SK-N-SH (cell line): Measurements from ENCODE around the gene RNPEPL1. TPM values are rescaled to one million over a fixed set of nuclear protein-coding genes. Genes with fewer than 3 reads are reported as not detected.

Source experiments
- CTCF ChIA-PET: fragments of 300-600, 350-600 bp; formaldehyde crosslinking; extraction: SDS; loops from one replicate; lab custom pipeline; 2021; lab: Yijun Ruan, JAX
- POLR2A ChIA-PET: fragments of 350-600 bp; sonication (Branson Sonifier 250); formaldehyde crosslinking; extraction: SDS; loops from one replicate; lab custom pipeline; 2020; ENCODE audit warnings: antibody characterized with exemption, inconsistent platforms; lab: Yijun Ruan, JAX
- DNase-seq: peaks from one replicate; pipeline ENCODE4 v3.0.0; 2012
- H2AFZ ChIP-seq: fragments of 200-600 bp; sonication (generic); 2 replicates; pipeline ENCODE4 v1.8.1; 2016; ENCODE audit warnings: antibody characterized with exemption, mild to moderate bottlenecking, low read depth
- H3F3A ChIP-seq: fragments of 200-600 bp; sonication (generic); replicated peaks from 2 replicates; pipeline ENCODE3; 2016; ENCODE audit warnings: antibody characterized with exemption, mild to moderate bottlenecking; ENCODE audit not compliant: insufficient read depth
- H3K27ac ChIP-seq, 2 experiments: fragments of 200-500 bp in 1 of 2; fragments of 200-600 bp in 1 of 2; sonication (Bioruptor generic) in 1 of 2; sonication (generic), shearing (Covaris generic) in 1 of 2; 2 replicates each; pipeline versions ENCODE4 v1.5.1 to v1.6.1; 2014 to 2016; ENCODE audit warnings: low read depth in 2 of 2, inconsistent platforms in 1 of 2, low read length in 1 of 2, mild to moderate bottlenecking in 1 of 2, mixed read lengths in 1 of 2
- H3K27me3 ChIP-seq: fragments of 200-600 bp; sonication (generic), shearing (Covaris generic); 2 replicates; pipeline ENCODE4 v1.6.1; 2016; ENCODE audit warnings: mixed run types; ENCODE audit not compliant: insufficient read depth
- H3K36me3 ChIP-seq, 2 experiments: fragments of 200-500 bp in 1 of 2; fragments of 200-600 bp in 1 of 2; sonication (Bioruptor generic) in 1 of 2; sonication (generic) in 1 of 2; replicated peaks in 1 of 2; 2 replicates each; pipeline versions ENCODE3 to v1.5.1; 2014 to 2016; ENCODE audit warnings: low read length in 1 of 2, mild to moderate bottlenecking in 1 of 2; ENCODE audit not compliant: insufficient read depth in 2 of 2, control insufficient read depth in 1 of 2
- H3K4me1 ChIP-seq, 2 experiments: fragments of 200-500 bp in 1 of 2; fragments of 200-600 bp in 1 of 2; sonication (Bioruptor generic) in 1 of 2; sonication (generic), shearing (Covaris generic) in 1 of 2; 2 replicates each; pipeline versions ENCODE4 v1.5.1 to v1.6.1; 2014 to 2016; ENCODE audit warnings: low read depth in 1 of 2, low read length in 1 of 2, mixed run types in 1 of 2; ENCODE audit not compliant: insufficient read depth in 2 of 2, control insufficient read depth in 1 of 2
- H3K4me2 ChIP-seq: fragments of 200-600 bp; sonication (generic), shearing (Covaris generic); 2 replicates; pipeline ENCODE4 v1.6.1; 2017; ENCODE audit warnings: mixed run types
- H3K4me3 ChIP-seq, 2 experiments: fragments of 200-500 bp in 1 of 2; fragments of 200-600 bp in 1 of 2; sonication (Bioruptor generic) in 1 of 2; sonication (generic), shearing (Covaris generic) in 1 of 2; 2 replicates each; pipeline versions ENCODE4 v1.5.1 to v1.8.1; 2014 to 2016; ENCODE audit warnings: low read depth in 2 of 2, inconsistent platforms in 1 of 2, low read length in 1 of 2, mild to moderate bottlenecking in 1 of 2, mixed read lengths in 1 of 2, moderate library complexity in 1 of 2
- H3K79me2 ChIP-seq: fragments of 200-600 bp; sonication (generic); 2 replicates; pipeline ENCODE4 v1.8.1; 2017; ENCODE audit warnings: mild to moderate bottlenecking; ENCODE audit not compliant: insufficient read depth
- H3K9ac ChIP-seq: fragments of 200-600 bp; sonication (generic); 2 replicates; pipeline ENCODE4 v1.6.1; 2017; ENCODE audit warnings: mixed run types
- H3K9me2 ChIP-seq: fragments of 200-600 bp; sonication (generic); 2 replicates; pipeline ENCODE4 v1.6.1; 2017; ENCODE audit warnings: mixed run types
- H3K9me3 ChIP-seq: fragments of 200-600 bp; sonication (generic); 2 replicates; pipeline ENCODE4 v1.6.1; 2017; ENCODE audit warnings: mixed run types, mild to moderate bottlenecking, moderate library complexity
- H4K20me1 ChIP-seq: fragments of 200-600 bp; sonication (generic); 2 replicates; pipeline ENCODE4 v1.6.1; 2017; ENCODE audit warnings: mild to moderate bottlenecking, mixed run types; ENCODE audit not compliant: insufficient read depth
- CHD2 ChIP-seq: fragments of 150-350 bp; IDR thresholded peaks from 2 replicates; pipeline ENCODE4 v1.6.1; 2018; ENCODE audit warnings: low read length; ENCODE audit not compliant: partially characterized antibody
- CTCF ChIP-seq: fragments of 200-600 bp; sonication (generic); IDR thresholded peaks from 2 replicates; pipeline ENCODE4 v1.6.1; 2017; ENCODE audit warnings: antibody characterized with exemption, mild to moderate bottlenecking, moderate library complexity
- EP300 ChIP-seq, 2 experiments: IDR thresholded peaks; 2 replicates each; pipeline versions ENCODE4 v1.4.0 to v1.6.1; 2012; ENCODE audit warnings: borderline replicate concordance in 1 of 2, low read depth in 1 of 2, low read length in 1 of 2
- EZH2phosphoT487 ChIP-seq: fragments of 200-600 bp; sonication (generic); IDR thresholded peaks from 2 replicates; pipeline ENCODE4 v1.6.1; 2017; ENCODE audit warnings: low read depth, mixed run types, mild to moderate bottlenecking, antibody characterized with exemption, moderate library complexity, borderline replicate concordance
- FOSL2 ChIP-seq: IDR thresholded peaks from 2 replicates; pipeline ENCODE4 v1.4.0; 2012; ENCODE audit warnings: low read depth, mild to moderate bottlenecking, moderate library complexity, borderline replicate concordance
- GABPA ChIP-seq: IDR thresholded peaks from 2 replicates; pipeline ENCODE4 v1.4.0; 2012; ENCODE audit warnings: low read depth, mild to moderate bottlenecking
- MAX ChIP-seq: IDR thresholded peaks from 2 replicates; pipeline ENCODE4 v1.4.0; 2012; ENCODE audit warnings: low read depth
- NFIC ChIP-seq: IDR thresholded peaks from 2 replicates; pipeline ENCODE4 v1.4.0; 2012; ENCODE audit warnings: borderline replicate concordance
- POLR2AphosphoS5 ChIP-seq: IDR thresholded peaks from 2 replicates; pipeline ENCODE4 v1.6.1; 2012; ENCODE audit warnings: low read depth, low read length
- RCOR1 ChIP-seq: fragments of 150-350 bp; IDR thresholded peaks from 2 replicates; pipeline ENCODE4 v1.6.1; 2017; ENCODE audit warnings: antibody characterized with exemption, low read length
- RXRA ChIP-seq: IDR thresholded peaks from 2 replicates; pipeline ENCODE4 v1.4.0; 2012; ENCODE audit warnings: low read depth, mild to moderate bottlenecking, borderline replicate concordance
- SIN3A ChIP-seq: IDR thresholded peaks from 2 replicates; pipeline ENCODE4 v1.6.1; 2012; ENCODE audit warnings: low read depth, mild to moderate bottlenecking, low read length, moderate library complexity, borderline replicate concordance
- TAF1 ChIP-seq: IDR thresholded peaks from 2 replicates; pipeline ENCODE4 v1.6.1; 2012; ENCODE audit warnings: low read depth, mild to moderate bottlenecking, low read length, moderate library complexity, borderline replicate concordance
- TEAD4 ChIP-seq: IDR thresholded peaks from 2 replicates; pipeline ENCODE4 v1.4.0; 2012; ENCODE audit warnings: mild to moderate bottlenecking, borderline replicate concordance; ENCODE audit not compliant: insufficient read depth
- USF2 ChIP-seq: fragments of 150-350 bp; IDR thresholded peaks from 2 replicates; pipeline ENCODE4 v1.6.1; 2017; ENCODE audit warnings: antibody characterized with exemption, low read length, low read depth, borderline replicate concordance
- YY1 ChIP-seq: IDR thresholded peaks from 2 replicates; pipeline ENCODE4 v1.4.0; 2012; ENCODE audit warnings: low read depth, mild to moderate bottlenecking
- WGBS: methylation state at CpG from one replicate; pipeline ENCODE4 v1.1.6; 2017; ENCODE audit warnings: low lambda C conversion rate; 5-methylcytosine and 5-hydroxymethylcytosine counted together
- polyA plus RNA-seq, 3 experiments: library from polyadenylated mRNA; depleted of rRNA; stranded (reverse); fragments of >200 nt; gene quantifications; 2 replicates each; pipeline ENCODE4 v1.2.3, GENCODE V29; 2012

Gene RNPEPL1
- polyA plus RNA-seq, 1 of the 3 experiments (the other 2 are of a cell fraction), result 14.3 TPM

- H3K4me3 ChIP-seq, result no peak overlapping the region
- H3K36me3 ChIP-seq, result no peaks in the 10 kb centered on the region
- H2AFZ ChIP-seq, result no peak overlapping the region
- CTCF ChIA-PET, result interaction anchor here (0.7 kb wide), 1 partner anchor 12 kb away, joined by 3 read pairs; no protein-coding TSS in a partner anchor
- H3K9ac ChIP-seq, result no peak overlapping the region
- H3K79me2 ChIP-seq, result no peaks in the 10 kb centered on the region
- POLR2A ChIA-PET, result no interaction called here
- H3K9me3 ChIP-seq, result no peaks in the 10 kb centered on the region
- peaks cover 0 to 33% of the 10 kb centered on the region in 2 experiments; a peak in 2 of 4 replicates for H3K4me1 ChIP-seq
- no peak for TF ChIP-seq USF2
- TF ChIP-seq RCOR1, result no peak
- no peak for TF ChIP-seq MAX
- TF ChIP-seq TEAD4, result no peak
- no peak for TF ChIP-seq SIN3A
- TF ChIP-seq EZH2phosphoT487, result no peak
- TF ChIP-seq POLR2AphosphoS5, result no peak
- TF ChIP-seq RXRA, result no peak
- no peak for TF ChIP-seq EP300 (IDR thresholded peaks at IDR 0.05; ENCODE audit: borderline replicate concordance in 1 of 2, low read depth in 1 of 2, low read length in 1 of 2)
- no peak for TF ChIP-seq GABPA
- no peak for TF ChIP-seq FOSL2
- TF ChIP-seq NFIC, result no peak
- TF ChIP-seq CTCF, result no peak
- no peaks in the 10 kb centered on the region for H3K27me3 ChIP-seq
- no peak for DNase-seq
- 62% methylated on average over 6 of the region's 6 CpGs for WGBS
- no peaks in the 10 kb centered on the region for H3F3A ChIP-seq
- H3K9me2 ChIP-seq, result no peaks in the 10 kb centered on the region
- H3K27ac ChIP-seq, result no peak overlapping the region
- H4K20me1 ChIP-seq, result no peaks in the 10 kb centered on the region
- no peak overlapping the region for H3K4me2 ChIP-seq
Observed at GRCh38 chr2:240618776-240619175, 50.5 kb downstream of the RNPEPL1 start.

GRCh38 chr2:240619506-240620148 is 51.3 kb downstream of the RNPEPL1 start:
- H2AFZ ChIP-seq, result no peak overlapping the region
- H3K79me2 ChIP-seq, result no peaks in the 10 kb centered on the region
- no peaks in the 10 kb centered on the region for H3K9me2 ChIP-seq
- no peak overlapping the region for H3K9ac ChIP-seq
- no peaks in the 10 kb centered on the region for H3K36me3 ChIP-seq
- no peaks in the 10 kb centered on the region for H3F3A ChIP-seq
- no peak overlapping the region for H3K27ac ChIP-seq
- ChIA-PET POLR2A (no interaction called here), CTCF (interaction anchor here (0.7 kb wide), 1 partner anchor 13 kb away, joined by 3 read pairs; no protein-coding TSS in a partner anchor)
- H3K9me3 ChIP-seq, result no peaks in the 10 kb centered on the region
- no peaks in the 10 kb centered on the region for H4K20me1 ChIP-seq
- TF ChIP-seq EP300 (IDR thresholded peaks at IDR 0.05; ENCODE audit: borderline replicate concordance in 1 of 2, low read depth in 1 of 2, low read length in 1 of 2) (no peak), CHD2 (no peak), YY1 (no peak), SIN3A (no peak), USF2 (no peak), TAF1 (no peak), NFIC (no peak)
- DNase-seq, result no peak
- no peak overlapping the region for H3K4me3 ChIP-seq
- WGBS, result 65% methylated on average over 15 of the region's 19 CpGs
- H3K27me3 ChIP-seq, result no peaks in the 10 kb centered on the region
- H3K4me2 ChIP-seq, result no peak overlapping the region
- H3K4me1 ChIP-seq, result peaks cover 0 to 39% of the 10 kb centered on the region in 2 experiments; a peak in 2 of 4 replicates
